ENCODE measurements around the gene CLEC4M.

CLEC4M gene

GRCh38 chr19:7787141-7787540, 24.1 kb downstream of the CLEC4M start:
- H3K4me2 ChIP-seq = no peak overlapping the region
- H3K27me3 ChIP-seq (ENCODE audit: insufficient read depth, low read depth) = peaks cover 20% of the 10 kb centered on the region
- H3K36me3 ChIP-seq (ENCODE audit: insufficient read depth) = no peaks in the 10 kb centered on the region
- no peaks in the 10 kb centered on the region for H3K79me2 ChIP-seq (ENCODE audit: insufficient read depth, low read depth)
- H3K27ac ChIP-seq = no peak overlapping the region
- no peak overlapping the region for H2AFZ ChIP-seq (ENCODE audit: low read depth)
- TF ChIP-seq CTCF (conservative IDR thresholded peaks at IDR 0.05; ENCODE audit: low read depth, low read length) = no peak
- no peaks in the 10 kb centered on the region for H3K4me1 ChIP-seq (ENCODE audit: low read depth, poor library complexity, severe bottlenecking)
- no peak overlapping the region for H3K4me3 ChIP-seq (IDR thresholded peaks at IDR 0.05; ENCODE audit: insufficient read depth, low read depth, low read length)
- H3K9ac ChIP-seq = no peak overlapping the region
- H4K20me1 ChIP-seq (ENCODE audit: insufficient read depth) = no peaks in the 10 kb centered on the region

GRCh38 chr19:7787602-7788177, 24.6 kb downstream of the CLEC4M start:
- Histone ChIP-seq H3K27me3 (ENCODE audit: insufficient read depth, low read depth) (peaks cover 21% of the 10 kb centered on the region; the same call in 1 of the 2 replicates), H3K79me2 (ENCODE audit: insufficient read depth, low read depth) (no peaks in the 10 kb centered on the region), H3K36me3 (ENCODE audit: insufficient read depth) (no peaks in the 10 kb centered on the region), H2AFZ (ENCODE audit: low read depth) (no peak overlapping the region), H4K20me1 (ENCODE audit: insufficient read depth) (no peaks in the 10 kb centered on the region), H3K27ac (no peak overlapping the region), H3K4me2 (no peak overlapping the region), H3K4me1 (ENCODE audit: low read depth, poor library complexity, severe bottlenecking) (no peaks in the 10 kb centered on the region), H3K9ac (no peak overlapping the region), H3K4me3 (IDR thresholded peaks at IDR 0.05; ENCODE audit: insufficient read depth, low read depth, low read length) (no peak overlapping the region)
- no peak for TF ChIP-seq CTCF (conservative IDR thresholded peaks at IDR 0.05; ENCODE audit: low read depth, low read length)

- TF ChIP-seq CTCF (conservative IDR thresholded peaks at IDR 0.05; ENCODE audit: low read depth, low read length) = no peak
- Histone ChIP-seq H3K79me2 (ENCODE audit: insufficient read depth, low read depth) (no peaks in the 10 kb centered on the region), H3K4me2 (no peak overlapping the region), H3K9ac (no peak overlapping the region), H3K27me3 (ENCODE audit: insufficient read depth, low read depth) (peaks cover 19% of the 10 kb centered on the region; the same call in 1 of the 2 replicates), H3K36me3 (ENCODE audit: insufficient read depth) (no peaks in the 10 kb centered on the region), H3K4me3 (IDR thresholded peaks at IDR 0.05; ENCODE audit: insufficient read depth, low read depth, low read length) (no peak overlapping the region), H2AFZ (ENCODE audit: low read depth) (no peak overlapping the region), H3K4me1 (ENCODE audit: low read depth, poor library complexity, severe bottlenecking) (no peaks in the 10 kb centered on the region), H4K20me1 (ENCODE audit: insufficient read depth) (no peaks in the 10 kb centered on the region), H3K27ac (no peak overlapping the region)
These were observed 25.3 kb downstream of the CLEC4M start for GRCh38 chr19:7788178-7788932.

GRCh38 chr19:7788933-7789323, 25.9 kb downstream of the CLEC4M start:
- Histone ChIP-seq H3K27ac (no peak overlapping the region), H3K9ac (no peak overlapping the region), H3K27me3 (ENCODE audit: insufficient read depth, low read depth) (peaks cover 13% of the 10 kb centered on the region; the same call in 1 of the 2 replicates), H3K4me3 (IDR thresholded peaks at IDR 0.05; ENCODE audit: insufficient read depth, low read depth, low read length) (no peak overlapping the region), H3K4me1 (ENCODE audit: low read depth, poor library complexity, severe bottlenecking) (no peaks in the 10 kb centered on the region), H3K36me3 (ENCODE audit: insufficient read depth) (no peaks in the 10 kb centered on the region), H2AFZ (ENCODE audit: low read depth) (no peak overlapping the region), H3K4me2 (no peak overlapping the region), H3K79me2 (ENCODE audit: insufficient read depth, low read depth) (no peaks in the 10 kb centered on the region), H4K20me1 (ENCODE audit: insufficient read depth) (no peaks in the 10 kb centered on the region)
- no peak for TF ChIP-seq CTCF (conservative IDR thresholded peaks at IDR 0.05; ENCODE audit: low read depth, low read length)

All from KMS-11 (cell line).